SIG-M5 treated with dmso at 0.1 percent for 504 hours (cell line): ENCODE results near the gene EFL1.

ENCODE experiments used
- DNase-seq: peaks from one replicate; lab custom pipeline; 2025; ENCODE audit not compliant: unreplicated experiment; lab: John Stamatoyannopoulos, UW

EFL1 gene

DNA sequence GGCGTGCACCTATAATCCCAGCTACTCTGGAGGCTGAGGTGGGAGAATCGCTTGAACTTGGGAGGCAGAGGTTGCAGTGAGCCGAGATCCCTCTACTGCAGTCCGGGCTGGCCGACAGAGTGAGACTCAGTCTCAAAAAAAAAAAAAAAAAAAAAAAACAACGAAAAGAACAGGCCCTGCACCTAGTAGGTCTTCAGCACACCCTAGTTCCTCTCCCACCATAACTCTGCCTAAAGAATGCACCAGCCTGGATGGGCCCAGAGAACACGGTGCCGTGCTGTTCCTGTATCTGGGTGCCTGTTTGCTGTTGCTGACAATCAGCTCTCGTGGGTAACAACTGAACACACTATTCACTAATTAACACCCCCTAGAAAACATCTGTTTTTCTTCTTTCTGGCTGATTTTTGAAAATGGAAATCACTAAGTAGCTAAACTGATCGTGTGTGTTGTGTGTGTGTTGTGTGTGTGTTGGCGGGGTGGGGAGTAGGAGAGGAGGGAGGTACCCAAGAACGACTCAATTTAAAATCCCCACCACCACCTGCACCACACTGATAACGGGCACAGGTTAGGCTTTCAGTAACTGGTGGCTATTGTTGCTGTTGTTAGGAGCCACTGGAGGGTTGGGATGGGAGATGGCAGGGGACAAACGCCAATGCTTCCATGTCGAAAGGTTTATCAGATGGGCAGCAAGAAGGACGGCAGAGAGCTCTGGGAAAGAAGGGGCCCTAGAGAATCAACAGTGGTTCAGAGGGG is 176.1 kb downstream of the EFL1 start:
- DNase-seq: no peak

DNA sequence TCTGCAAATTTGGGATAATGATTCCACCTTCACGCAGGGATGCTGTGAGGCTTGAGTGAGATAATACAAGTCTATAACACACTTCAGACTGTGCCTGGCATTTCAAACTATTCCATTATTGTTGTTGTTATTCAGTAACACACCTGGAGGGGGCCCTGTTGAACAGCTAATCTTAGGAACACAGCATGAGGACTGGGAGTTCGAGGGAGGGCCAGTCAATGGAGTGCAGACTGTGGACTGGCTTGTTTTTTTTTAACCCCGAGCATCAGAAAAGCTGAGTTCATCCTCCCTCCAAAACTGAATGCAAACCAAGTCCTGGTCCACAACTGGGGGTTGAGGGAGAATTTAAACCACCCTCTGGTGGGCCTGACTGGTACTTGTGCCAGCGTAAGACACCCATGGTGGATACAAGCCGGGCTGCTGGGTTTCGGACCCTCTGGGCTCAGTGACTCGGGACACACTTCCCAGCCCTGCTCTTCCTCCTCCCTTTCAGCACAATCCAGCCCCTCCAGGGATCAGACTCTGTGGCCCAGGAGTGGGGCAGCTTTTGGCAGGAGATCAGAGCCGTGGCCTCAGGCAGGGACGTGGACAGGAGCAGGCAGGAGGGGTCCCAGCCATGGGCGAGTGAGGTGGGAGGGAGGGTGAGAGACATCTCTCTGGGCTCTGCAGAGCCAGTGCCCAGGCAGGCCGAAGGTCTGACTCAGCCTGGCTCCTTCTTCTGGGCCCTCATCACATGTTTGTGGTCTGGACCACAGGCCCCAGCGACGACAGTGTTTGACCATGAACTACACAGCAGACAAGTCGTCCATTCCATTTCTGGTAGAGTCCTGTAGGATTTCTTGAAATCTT is 180.4 kb downstream of the EFL1 start:
- no peak for DNase-seq

DNA sequence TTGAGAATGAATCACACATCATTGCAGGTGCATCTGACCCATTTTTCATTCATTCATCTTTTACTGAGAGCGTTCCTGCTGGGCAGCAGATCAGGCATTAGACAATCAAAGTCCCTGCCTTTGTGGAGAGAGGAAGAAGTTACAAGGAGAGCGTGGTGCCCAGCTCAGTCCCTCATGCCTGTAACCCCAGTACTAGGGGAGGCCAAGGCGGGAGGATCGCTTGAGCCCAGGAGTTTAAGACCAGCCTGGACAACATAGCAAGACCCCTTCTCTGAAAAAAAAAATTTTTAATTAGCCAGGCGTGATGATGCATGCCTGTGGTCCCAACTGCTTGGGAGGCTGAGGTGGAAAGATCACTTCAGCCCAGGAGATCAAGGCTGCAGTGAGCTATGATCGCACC is 181.8 kb downstream of the EFL1 start:
- no peak for DNase-seq
